ENCODE data around the gene BRME1. TPM values are rescaled to one million over a fixed set of nuclear protein-coding genes. Genes with fewer than 3 reads are reported as not detected.

BRME1 gene
- total RNA-seq, 4 donors from 2014 or later: 0.66 to 3.0 (median 1.0) TPM; not detected in 1

DNA sequence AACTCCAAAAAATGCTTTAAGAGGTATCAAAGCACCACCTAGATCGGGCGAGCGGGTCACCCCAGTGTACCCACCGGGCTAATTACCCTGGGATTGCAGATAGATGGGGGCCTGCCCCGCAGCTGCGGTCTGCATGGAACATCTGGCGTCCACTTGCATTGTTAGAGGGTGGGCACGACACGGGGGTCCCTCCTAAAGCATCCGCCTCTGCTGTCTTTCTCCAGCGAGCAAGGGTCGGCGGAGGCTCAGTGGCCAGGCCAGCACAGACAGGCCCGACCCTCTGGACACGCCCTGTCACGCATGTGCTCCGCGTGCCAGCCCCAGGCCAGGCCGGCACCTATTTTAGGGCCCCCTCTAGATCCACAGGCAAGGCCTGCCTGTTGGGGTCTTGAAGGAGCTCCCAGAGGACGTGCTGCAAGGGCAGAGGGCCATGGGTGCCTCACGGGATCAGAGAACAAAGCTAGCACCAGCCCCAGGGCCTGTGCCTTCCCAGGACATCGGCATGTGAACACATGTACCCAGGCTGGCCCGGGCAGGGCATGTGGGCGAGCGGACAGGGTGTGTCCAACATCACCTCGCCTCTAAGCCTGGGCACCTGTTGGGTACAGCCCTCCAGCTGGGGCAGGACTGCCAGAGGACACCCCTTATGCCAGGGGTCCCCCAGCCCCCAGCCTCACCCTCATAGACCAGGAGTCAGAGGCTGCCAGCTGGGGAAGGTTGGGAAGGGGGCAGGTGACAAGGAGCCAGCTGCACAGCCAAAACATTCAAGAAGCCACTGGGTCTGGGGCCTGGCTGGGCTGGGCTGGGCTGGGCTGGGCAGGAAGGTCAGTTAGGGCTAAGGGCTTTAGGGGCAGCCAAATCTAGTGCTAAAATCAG is 64.6 kb downstream of the BRME1 start:
- TF ChIP-seq, protein P1, sequence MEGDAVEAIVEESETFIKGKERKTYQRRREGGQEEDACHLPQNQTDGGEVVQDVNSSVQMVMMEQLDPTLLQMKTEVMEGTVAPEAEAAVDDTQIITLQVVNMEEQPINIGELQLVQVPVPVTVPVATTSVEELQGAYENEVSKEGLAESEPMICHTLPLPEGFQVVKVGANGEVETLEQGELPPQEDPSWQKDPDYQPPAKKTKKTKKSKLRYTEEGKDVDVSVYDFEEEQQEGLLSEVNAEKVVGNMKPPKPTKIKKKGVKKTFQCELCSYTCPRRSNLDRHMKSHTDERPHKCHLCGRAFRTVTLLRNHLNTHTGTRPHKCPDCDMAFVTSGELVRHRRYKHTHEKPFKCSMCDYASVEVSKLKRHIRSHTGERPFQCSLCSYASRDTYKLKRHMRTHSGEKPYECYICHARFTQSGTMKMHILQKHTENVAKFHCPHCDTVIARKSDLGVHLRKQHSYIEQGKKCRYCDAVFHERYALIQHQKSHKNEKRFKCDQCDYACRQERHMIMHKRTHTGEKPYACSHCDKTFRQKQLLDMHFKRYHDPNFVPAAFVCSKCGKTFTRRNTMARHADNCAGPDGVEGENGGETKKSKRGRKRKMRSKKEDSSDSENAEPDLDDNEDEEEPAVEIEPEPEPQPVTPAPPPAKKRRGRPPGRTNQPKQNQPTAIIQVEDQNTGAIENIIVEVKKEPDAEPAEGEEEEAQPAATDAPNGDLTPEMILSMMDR (IDR thresholded peaks at IDR 0.05; ENCODE audit: low read depth): no peak

DNA sequence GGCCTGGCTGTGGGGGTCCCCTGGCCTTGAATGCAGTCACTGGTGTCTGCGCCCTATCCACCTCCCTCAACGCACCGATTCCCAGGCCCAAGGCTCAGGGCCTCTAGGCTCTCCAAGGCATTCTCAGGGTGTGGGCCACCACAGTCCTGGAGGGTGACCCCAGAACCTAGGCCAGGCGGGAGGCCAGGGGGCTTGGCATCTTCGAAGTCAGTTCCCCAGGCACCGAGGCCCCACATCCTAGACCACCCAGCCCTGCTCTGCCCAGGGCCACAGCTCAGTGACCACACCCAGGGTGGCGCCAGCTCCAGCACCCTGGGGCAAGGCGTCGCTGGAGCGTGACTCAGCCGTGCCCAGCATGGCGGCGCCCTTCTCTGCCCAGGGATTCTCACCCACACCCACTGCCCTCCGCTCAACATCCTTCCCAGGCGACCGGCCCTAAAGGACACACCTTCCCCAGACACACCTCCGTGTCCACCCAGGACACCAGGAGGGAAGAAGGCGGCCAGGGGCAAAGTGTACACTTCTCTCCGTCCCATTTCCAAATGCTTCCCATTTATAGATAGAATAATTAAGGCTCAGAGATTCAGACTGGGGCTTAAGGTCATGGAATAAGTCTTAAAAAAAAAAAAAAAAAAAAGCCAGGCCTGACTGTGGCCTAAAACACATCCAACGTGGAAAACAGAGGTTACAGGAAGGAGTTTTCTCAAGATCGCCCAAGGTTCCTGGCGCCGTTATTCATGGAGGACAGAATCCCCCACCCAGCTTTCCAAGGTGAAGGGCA is 65.4 kb downstream of the BRME1 start:
- TF ChIP-seq, protein P1 (IDR thresholded peaks at IDR 0.05; ENCODE audit: low read depth): no peak

DNA sequence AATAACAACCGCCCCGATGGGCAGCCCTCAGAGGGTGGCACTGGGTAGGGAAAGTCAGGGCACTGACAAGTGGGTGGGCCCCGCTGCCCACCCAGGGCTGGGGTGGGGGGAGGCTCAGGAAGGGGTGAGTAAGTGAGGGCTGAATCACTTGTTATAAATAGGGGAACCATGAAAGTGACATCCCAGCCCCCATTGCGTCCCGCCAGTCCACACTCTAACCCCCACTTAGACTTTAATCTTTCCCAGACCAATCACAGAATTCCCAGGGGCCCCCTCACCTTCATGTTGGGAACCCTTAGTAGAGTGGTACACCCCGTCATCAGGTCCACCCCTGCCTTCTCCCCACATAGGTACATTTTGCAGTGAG is 66.0 kb downstream of the BRME1 start:
- TF ChIP-seq, protein P1 (IDR thresholded peaks at IDR 0.05; ENCODE audit: low read depth): no peak

DNA sequence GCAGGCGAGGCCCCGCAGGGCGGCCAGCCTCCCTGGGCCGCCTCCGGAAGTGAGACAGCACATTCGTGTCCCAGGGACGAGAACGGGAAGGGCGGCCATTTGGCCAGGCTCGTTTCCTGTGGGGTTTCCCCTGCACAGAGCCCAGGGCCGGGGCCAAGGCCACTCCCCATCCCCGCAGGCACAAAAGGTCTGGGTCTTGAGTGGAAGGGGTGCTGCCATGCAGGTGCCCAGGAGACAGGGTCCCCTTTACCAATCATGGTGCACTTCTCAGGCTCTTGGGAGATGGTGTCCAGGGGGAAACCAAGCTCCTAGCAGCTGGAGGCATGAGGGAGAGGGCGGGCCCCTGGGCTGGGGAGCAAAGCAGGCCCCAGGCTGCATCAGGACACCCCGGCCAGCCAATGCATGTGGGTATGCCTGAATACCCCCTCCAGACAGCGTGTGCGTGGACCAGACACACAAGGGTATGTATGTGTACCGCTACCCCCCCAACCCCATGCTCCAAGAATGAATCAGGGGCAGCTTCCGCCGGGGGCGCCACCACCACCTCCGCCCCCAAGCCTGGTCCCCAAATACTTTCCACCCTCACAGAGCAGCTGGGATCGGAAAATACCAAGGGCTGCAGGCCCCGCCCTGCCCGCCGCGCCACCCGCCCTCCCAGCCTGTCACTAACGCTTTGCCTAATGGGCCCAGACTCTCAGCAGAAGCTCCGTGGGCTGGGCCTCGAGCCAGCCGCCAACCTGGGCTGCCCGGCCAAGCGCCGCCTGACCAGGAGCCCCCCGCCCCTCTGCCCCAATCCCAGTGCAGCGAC is 66.6 kb downstream of the BRME1 start:
- TF ChIP-seq, protein P1 (IDR thresholded peaks at IDR 0.05; ENCODE audit: low read depth): no peak

DNA sequence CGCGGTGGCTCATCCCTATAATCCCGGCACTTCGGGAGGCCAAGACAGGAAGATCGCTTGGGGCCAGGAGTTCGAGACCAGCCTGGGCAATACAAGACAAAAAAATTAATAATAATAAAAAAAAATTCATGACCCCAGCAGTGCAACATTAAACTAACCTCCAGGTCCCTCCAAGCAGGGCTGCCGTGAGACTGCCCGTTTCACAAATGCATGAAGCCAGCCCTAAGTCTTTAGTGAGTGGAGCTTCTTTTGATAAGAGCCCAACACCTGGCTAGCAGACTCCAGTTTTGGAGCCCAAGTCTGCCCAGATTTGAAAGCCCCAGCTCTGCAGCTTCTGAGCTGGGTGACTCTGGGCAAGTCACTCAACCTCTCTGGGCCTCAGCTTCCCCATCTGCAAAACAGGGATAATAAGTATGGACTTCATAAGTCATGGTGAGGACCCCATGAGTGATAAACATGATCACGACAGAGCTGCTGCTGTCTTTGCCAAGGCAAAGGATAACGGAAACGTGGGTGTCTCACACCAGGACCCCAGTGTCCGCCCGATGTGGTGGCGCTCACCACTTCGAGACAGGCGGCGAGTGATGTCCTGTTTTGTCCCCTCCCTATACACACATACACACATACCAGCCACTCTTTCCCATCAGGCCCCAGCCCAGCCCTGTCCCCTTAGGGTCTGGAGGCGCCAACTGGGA is 67.3 kb downstream of the BRME1 start:
- TF ChIP-seq, protein P1 (IDR thresholded peaks at IDR 0.05; ENCODE audit: low read depth): no peak

DNA sequence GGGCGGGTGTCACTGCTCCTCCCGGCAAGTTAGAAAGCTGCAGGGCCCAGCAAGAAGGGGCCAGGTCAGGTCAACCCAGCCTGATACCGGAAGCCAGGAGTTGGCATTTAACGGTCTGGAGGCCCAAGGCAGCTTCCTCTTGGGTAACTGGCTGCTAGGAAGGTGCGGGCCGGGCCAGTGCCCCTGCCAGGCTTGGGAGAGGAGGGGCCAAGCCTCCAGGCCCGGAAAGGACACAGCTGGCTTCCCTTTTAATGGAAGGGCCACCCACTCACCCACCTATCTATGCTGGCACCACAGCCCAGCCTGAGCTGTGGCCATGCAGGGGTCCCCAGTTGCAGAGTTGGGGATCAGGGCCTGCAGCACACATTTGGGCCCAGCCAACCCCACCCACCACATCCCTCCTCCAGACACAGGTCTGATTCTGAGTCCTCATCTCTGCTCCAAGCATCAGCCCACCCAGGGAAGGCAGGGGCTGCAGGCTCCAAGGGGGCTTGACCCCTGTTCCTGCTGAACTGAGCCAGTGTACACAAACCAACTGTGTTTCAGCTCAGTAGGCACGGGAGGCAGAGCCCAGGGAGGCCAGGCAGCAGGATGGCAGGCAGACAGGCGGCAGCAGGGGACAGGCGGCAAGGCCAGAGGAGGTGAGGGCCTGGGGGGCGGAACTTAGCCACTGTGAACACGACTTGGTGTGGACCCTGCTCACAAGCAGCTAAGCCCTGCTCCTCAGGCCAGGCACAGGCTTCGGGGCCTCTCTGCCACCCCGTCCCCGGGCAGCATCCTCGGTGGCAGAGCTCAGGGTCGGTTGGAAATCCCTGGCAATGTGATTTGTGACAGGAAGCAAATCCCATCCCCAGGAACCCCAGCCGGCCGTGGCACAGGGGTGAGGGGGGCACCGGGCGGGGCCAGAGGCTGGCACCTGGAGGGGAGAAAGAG is 69.9 kb downstream of the BRME1 start:
- TF ChIP-seq, protein P1 (IDR thresholded peaks at IDR 0.05; ENCODE audit: low read depth): no peak
